ENCODE results near the gene GPR180. TPM values are rescaled to one million over a fixed set of nuclear protein-coding genes. Genes with fewer than 3 reads are reported as not detected.

Gene GPR180
- polyA plus RNA-seq, 3 donors = 1.0 to 1.1 (median 1.0) TPM

GRCh38 chr13:94662274-94662945 lies 60.8 kb downstream of the GPR180 start:
- H3K4me2 ChIP-seq (replicated peaks; ENCODE audit: extremely low read depth, low read length, poor library complexity, severe bottlenecking) = no peak overlapping the region
- H3K27me3 ChIP-seq (ENCODE audit: control insufficient read depth in 2 of 2, insufficient read depth in 2 of 2, low read length in 2 of 2) = peaks cover 14 to 25% of the 10 kb centered on the region in 2 donors
- H3K9me3 ChIP-seq (replicated peaks in 1 of 2; ENCODE audit: control insufficient read depth in 1 of 2, insufficient read depth in 1 of 2, low read length in 2 of 2) = no peaks in the 10 kb centered on the region
- H3K4me1 ChIP-seq (ENCODE audit: control insufficient read depth in 1 of 2, insufficient read depth in 2 of 2, low read length in 2 of 2) = no peaks in the 10 kb centered on the region
- H3K9ac ChIP-seq (ENCODE audit: insufficient read depth, low read length, poor library complexity, severe bottlenecking) = no peak overlapping the region
- H3K4me3 Mint-ChIP-seq = peak overlapping the region in 1 of 2 donors; percentile 72
- peaks cover 0 to 2% (median 0%) of the 10 kb centered on the region in 7 donors for H3K9me3 Mint-ChIP-seq
- H3K4me3 ChIP-seq (replicated peaks in 1 of 3; ENCODE audit: low read depth in 2 of 3, low read length in 3 of 3) = no peak overlapping the region
- H3K79me2 ChIP-seq (ENCODE audit: insufficient read depth, low read length) = no peaks in the 10 kb centered on the region
- no peaks in the 10 kb centered on the region for H3K36me3 Mint-ChIP-seq
- H3K27ac Mint-ChIP-seq = no peak overlapping the region
- 19% methylated on average over 5 of the region's 12 CpGs for WGBS (ENCODE audit: insufficient coverage)
- H3K36me3 ChIP-seq (replicated peaks in 1 of 2; ENCODE audit: control insufficient read depth in 1 of 2, insufficient read depth in 2 of 2, low read length in 2 of 2) = no peaks in the 10 kb centered on the region
- H3K4me1 Mint-ChIP-seq = peaks cover 3% of the 10 kb centered on the region
- no peak for DNase-seq
- H3K27me3 Mint-ChIP-seq (ENCODE audit: low read depth in 3 of 3) = peaks cover 16 to 22% (median 17%) of the 10 kb centered on the region in 3 donors
- no peak overlapping the region for H3K27ac ChIP-seq (ENCODE audit: low read depth in 1 of 2, low read length in 2 of 2)
- no peak for TF ChIP-seq CTCF (IDR thresholded peaks at IDR 0.05)
- H4K20me1 ChIP-seq (ENCODE audit: insufficient read depth, low read length) = no peaks in the 10 kb centered on the region
- intact Hi-C loops (cut with micrococcal nuclease) = no loop called here
- no peak overlapping the region for H2AFZ ChIP-seq (ENCODE audit: insufficient read depth, low read depth, low read length, poor library complexity, severe bottlenecking)

GRCh38 chr13:94664889-94665288 lies 63.2 kb downstream of the GPR180 start:
- Mint-ChIP-seq H3K27me3 (ENCODE audit: low read depth in 3 of 3) (peaks cover 16 to 25% (median 21%) of the 10 kb centered on the region in 3 donors), H3K4me3 (no peak overlapping the region), H3K27ac (no peak overlapping the region), H3K36me3 (no peaks in the 10 kb centered on the region), H3K9me3 (peaks cover 0 to 2% (median 0%) of the 10 kb centered on the region in 7 donors), H3K4me1 (peaks cover 3% of the 10 kb centered on the region)
- Histone ChIP-seq H4K20me1 (ENCODE audit: insufficient read depth, low read length) (no peaks in the 10 kb centered on the region), H3K4me2 (replicated peaks; ENCODE audit: extremely low read depth, low read length, poor library complexity, severe bottlenecking) (no peak overlapping the region), H3K36me3 (replicated peaks in 1 of 2; ENCODE audit: control insufficient read depth in 1 of 2, insufficient read depth in 2 of 2, low read length in 2 of 2) (no peaks in the 10 kb centered on the region), H3K27me3 (ENCODE audit: control insufficient read depth in 2 of 2, insufficient read depth in 2 of 2, low read length in 2 of 2) (peaks cover 14 to 25% of the 10 kb centered on the region in 2 donors), H3K4me1 (ENCODE audit: control insufficient read depth in 1 of 2, insufficient read depth in 2 of 2, low read length in 2 of 2) (no peaks in the 10 kb centered on the region), H2AFZ (ENCODE audit: insufficient read depth, low read depth, low read length, poor library complexity, severe bottlenecking) (no peak overlapping the region), H3K27ac (ENCODE audit: low read depth in 1 of 2, low read length in 2 of 2) (no peak overlapping the region), H3K79me2 (ENCODE audit: insufficient read depth, low read length) (no peaks in the 10 kb centered on the region), H3K9me3 (replicated peaks in 1 of 2; ENCODE audit: control insufficient read depth in 1 of 2, insufficient read depth in 1 of 2, low read length in 2 of 2) (no peaks in the 10 kb centered on the region), H3K9ac (ENCODE audit: insufficient read depth, low read length, poor library complexity, severe bottlenecking) (no peak overlapping the region), H3K4me3 (replicated peaks in 1 of 3; ENCODE audit: low read depth in 2 of 3, low read length in 3 of 3) (no peak overlapping the region)
- TF ChIP-seq CTCF (IDR thresholded peaks at IDR 0.05) = no peak
- 81% methylated on average over 5 of the region's 7 CpGs for WGBS (ENCODE audit: insufficient coverage)
- intact Hi-C loops (cut with micrococcal nuclease) = no loop called here
- no peak for DNase-seq

Data from CD14-positive monocyte (primary cell).